GM12878 (cell line): ENCODE data around the gene PRTN3. TPM values are rescaled to one million over a fixed set of nuclear protein-coding genes. Genes with fewer than 3 reads are reported as not detected.

ENCODE experiments used
- ATAC-seq: fragments of 200-7000 bp; cut with Tn5 transposase; 3 replicates; pipeline ENCODE4 v1.9.1; 2020; ENCODE audit warnings: mild to moderate bottlenecking, moderate library complexity
- BruUV-seq: library from RNA; stranded (reverse); fragments of 400-500 nt; replicated peaks from 2 replicates; lab custom pipeline; 2021; lab: Mats Ljungman, UMichigan
- CTCF ChIA-PET: fragments of 300-600 bp; sonication (Branson Sonifier 250); formaldehyde crosslinking; extraction: SDS; loops from one replicate; lab custom pipeline; 2021; ENCODE audit warnings: inconsistent platforms; lab: Yijun Ruan, JAX
- POLR2A ChIA-PET: fragments of 350-600 bp; formaldehyde crosslinking; extraction: SDS; loops from one replicate; lab custom pipeline; 2021; ENCODE audit warnings: inconsistent platforms; lab: Charles Lee
- RAD21 ChIA-PET: fragments of 300-600 bp; sonication (Branson Sonifier 250); formaldehyde crosslinking; loops from one replicate; lab custom pipeline; 2023; ENCODE audit warnings: antibody characterized with exemption; ENCODE audit not compliant: unreplicated experiment; lab: Charles Lee
- SMC1A ChIA-PET: fragments of 300-600 bp; sonication (Branson Sonifier 250); formaldehyde crosslinking; loops from one replicate; lab custom pipeline; 2023; ENCODE audit not compliant: unreplicated experiment, uncharacterized antibody; lab: Charles Lee
- DNase-seq: peaks from one replicate; pipeline ENCODE4 v3.0.0-alpha.2; 2011; ENCODE audit warnings: low read depth, low spot score
- FAIRE-seq: peaks from 3 replicates; lab custom pipeline; 2011; peaks lifted over from hg19 to GRCh38; lab: Jason Lieb, UNC
- H2AFZ ChIP-seq: 2 replicates; pipeline ENCODE4 v1.6.0; 2011; ENCODE audit warnings: low read depth, low read length, control low read depth; ENCODE audit not compliant: control insufficient read depth
- H3K27ac ChIP-seq: 2 replicates; pipeline ENCODE4 v1.5.1; 2011; ENCODE audit warnings: control low read depth; ENCODE audit not compliant: control insufficient read depth, insufficient read depth
- H3K27me3 ChIP-seq, 2 experiments: replicated peaks in 1 of 2; 2 replicates each; pipeline versions ENCODE4 v1.6.0 to v1.6.1; 2011; ENCODE audit warnings: low read length in 1 of 2; ENCODE audit not compliant: control insufficient read depth in 2 of 2, insufficient read depth in 2 of 2
- H3K36me3 ChIP-seq, 2 experiments: 2 replicates each; pipeline ENCODE4 v1.5.1; 2011; ENCODE audit warnings: low read length in 1 of 2; ENCODE audit not compliant: control insufficient read depth in 2 of 2, insufficient read depth in 2 of 2
- H3K4me1 ChIP-seq: 2 replicates; pipeline ENCODE4 v1.6.1; 2011; ENCODE audit warnings: mild to moderate bottlenecking, low read length, moderate library complexity, mixed read lengths; ENCODE audit not compliant: control insufficient read depth, insufficient read depth
- H3K4me2 ChIP-seq: 2 replicates; pipeline ENCODE4 v1.6.0; 2011; ENCODE audit warnings: control low read depth; ENCODE audit not compliant: control insufficient read depth, insufficient read depth
- H3K4me3 ChIP-seq: fragments of 200-600 bp; sonication (generic); 2 replicates; pipeline ENCODE4 v1.5.1; 2016
- H3K79me2 ChIP-seq: 2 replicates; pipeline ENCODE4 v1.6.0; 2011; ENCODE audit warnings: low read length; ENCODE audit not compliant: control insufficient read depth, insufficient read depth
- H3K9ac ChIP-seq: 2 replicates; pipeline ENCODE4 v1.8.0; 2011; ENCODE audit warnings: low read length, control low read depth, mixed read lengths; ENCODE audit not compliant: control insufficient read depth, insufficient read depth
- H3K9me3 ChIP-seq: replicated peaks from 3 replicates; pipeline ENCODE4 v1.5.1; 2011; ENCODE audit warnings: mild to moderate bottlenecking, low read length; ENCODE audit not compliant: control insufficient read depth, insufficient read depth
- H4K20me1 ChIP-seq: 2 replicates; pipeline ENCODE4 v1.6.0; 2011; ENCODE audit not compliant: control insufficient read depth, insufficient read depth
- BHLHE40 ChIP-seq, 2 experiments: fragments of 450-650 bp in 1 of 2; IDR thresholded peaks; 2 replicates each; pipeline ENCODE4 v1.6.1; 2011 to 2017; ENCODE audit warnings: low read depth in 2 of 2, borderline replicate concordance in 1 of 2, improper control_type of control experiment in 1 of 2, low read length in 1 of 2, mild to moderate bottlenecking in 1 of 2
- CTCF ChIP-seq, 3 experiments: IDR thresholded peaks in 2 of 3; conservative IDR thresholded peaks in 1 of 3; 2 replicates each; pipeline ENCODE4 v1.5.1; 2011; ENCODE audit warnings: low read depth in 3 of 3, low read length in 3 of 3, mild to moderate bottlenecking in 3 of 3, control low read depth in 2 of 3, moderate library complexity in 2 of 3, inconsistent platforms in 1 of 3, mixed read lengths in 1 of 3; ENCODE audit not compliant: control insufficient read depth in 2 of 3, insufficient read depth in 1 of 3; ENCODE audit errors: extremely low read depth in 1 of 3
- EGR1 ChIP-seq, 2 experiments: IDR thresholded peaks; 1 replicate in 1 of 2; 2 replicates in 1 of 2; pipeline ENCODE4 v1.6.1; 2011 to 2012; ENCODE audit warnings: low read depth in 2 of 2, low read length in 2 of 2, borderline replicate concordance in 1 of 2, mild to moderate bottlenecking in 1 of 2, moderate library complexity in 1 of 2
- IKZF1 ChIP-seq: fragments of 450-650 bp; conservative IDR thresholded peaks from 2 replicates; pipeline ENCODE4 v1.6.1; 2017; ENCODE audit warnings: antibody characterized with exemption, mild to moderate bottlenecking
- MAX ChIP-seq: IDR thresholded peaks from 2 replicates; pipeline ENCODE4 v1.6.1; 2012; ENCODE audit warnings: low read depth, low read length, improper control_type of control experiment
- MTA2 ChIP-seq: fragments of 450-650 bp; IDR thresholded peaks from 2 replicates; pipeline ENCODE4 v1.6.1; 2016; ENCODE audit warnings: low read depth, mild to moderate bottlenecking, moderate library complexity
- RELB ChIP-seq: fragments of 450-650 bp; IDR thresholded peaks from 2 replicates; pipeline ENCODE4 v1.6.1; 2017; ENCODE audit warnings: low read depth, mild to moderate bottlenecking, moderate library complexity
- SMC3 ChIP-seq: IDR thresholded peaks from 2 replicates; pipeline ENCODE4 v1.6.1; 2011; ENCODE audit warnings: low read length, improper control_type of control experiment, borderline replicate concordance
- ZBTB33 ChIP-seq: fragments of 450-650 bp; IDR thresholded peaks from 2 replicates; pipeline ENCODE4 v1.6.1; 2017; ENCODE audit warnings: mild to moderate bottlenecking
- WGBS: methylation state at CpG from one replicate; pipeline ENCODE4 v1.1.6; 2016; ENCODE audit warnings: low lambda C conversion rate; ENCODE audit not compliant: insufficient replicate concordance, insufficient coverage; ENCODE audit errors: missing lambda C conversion rate; 5-methylcytosine and 5-hydroxymethylcytosine counted together
- in situ Hi-C: fragments of 300-500 bp; cut with MboI; formaldehyde crosslinking; loops from 9 replicates; pipeline ENCODE4 v1.14.3; 2018; ENCODE audit warnings: mixed read lengths
- intact Hi-C: fragments of 100-400 bp; cut with micrococcal nuclease; formaldehyde crosslinking; loops from one replicate; pipeline ENCODE4 v1.14.2; 2022; ENCODE audit not compliant: unreplicated experiment
- polyA plus RNA-seq, 11 experiments: library from polyadenylated mRNA; depleted of rRNA in 4 of 11; unstranded in 6 of 11; stranded (reverse) in 5 of 11; fragments of >200 nt; fragmentation: Nextera tagmentation in 4 of 11; fragmentation: Illumina TruSeq in 1 of 11; extraction: Ambion mirVana in 4 of 11; extraction: Trizol in 1 of 11; gene quantifications; 1 replicate in 1 of 11; 2 replicates in 10 of 11; pipeline versions ENCODE4 v1.2.1 to v1.2.3, GENCODE V29; 2011 to 2016; ENCODE audit warnings: inconsistent platforms in 2 of 11, missing spikeins in 2 of 11, low read depth in 1 of 11
- total RNA-seq, 4 experiments: library from RNA; depleted of rRNA in 3 of 4; stranded (reverse); fragments of >200 nt in 3 of 4; fragmentation: Illumina TruSeq in 1 of 4; extraction: Trizol in 1 of 4; gene quantifications; 2 replicates each; pipeline versions ENCODE4 v1.2.1 to v1.2.3, GENCODE V29; 2013 to 2021

The PRTN3 gene
- total and polyA plus RNA-seq, 10 of the 15 experiments (the other 5 are each of a cell fraction or from before 2014, with no cell fraction given): 0.08 TPM; not detected in 9

- SMC1A ChIA-PET: interaction anchor here (2.1 kb wide), 3 partner anchors 45 to 122 kb away, joined by 12 to 15 read pairs (median 12); partner anchors contain the start of gene WDR18
- Histone ChIP-seq H3K27me3 (no peaks in the 10 kb centered on the region; a peak in 1 of 4 replicates), H3K4me3 (peak overlapping the region; percentile 16; the same call in 1 of the 2 replicates), H2AFZ (no peak overlapping the region), H3K36me3 (no peaks in the 10 kb centered on the region), H3K27ac (no peak overlapping the region), H4K20me1 (no peaks in the 10 kb centered on the region), H3K79me2 (no peaks in the 10 kb centered on the region), H3K4me2 (0 out of 2 replicates have a peak overlapping the region, but pooled peaks have one; percentile 66), H3K9me3 (no peaks in the 10 kb centered on the region), H3K4me1 (peaks cover 10% of the 10 kb centered on the region), H3K9ac (no peak overlapping the region)
- in situ Hi-C loops (no loop called here), intact Hi-C loops (loop anchor here (2.0 to 5.0 kb wide), 3 partner anchors 91 to 135 kb away; partner anchors contain the start of gene WDR18)
- DNase-seq (no peak), ATAC-seq (peak; percentile 61), FAIRE-seq (no peak)
- RAD21 ChIA-PET: interaction anchor here (2.5 to 4.5 kb wide), 3 partner anchors 46 to 62 kb away, joined by 22 to 46 read pairs (median 30); no protein-coding TSS in a partner anchor
- WGBS: 89% methylated on average over 15 of the region's 60 CpGs
- CTCF ChIA-PET: interaction anchor here (1.9 to 2.8 kb wide), 9 partner anchors 31 to 123 kb away, joined by 5 to 50 read pairs (median 24); partner anchors contain the start of genes KISS1R, MED16, RNU6-9 and WDR18
- TF ChIP-seq ZBTB33 (0 out of 2 replicates have a peak, but pooled peaks have one; percentile 16), MTA2 (no peak), MAX (no peak), CTCF (IDR thresholded peaks at IDR 0.05 in 2 of 3, conservative IDR thresholded peaks at IDR 0.05 in 1 of 3; ENCODE audit: control insufficient read depth in 2 of 3, extremely low read depth in 1 of 3, insufficient read depth in 1 of 3, low read depth in 3 of 3, low read length in 3 of 3) (peak in 2 of 3 experiments; percentile 29 to 63; a peak in 4 of 6 replicates), SMC3 (peak; percentile 19; the same call in 1 of the 2 replicates), EGR1 (IDR thresholded peaks at IDR 0.05; ENCODE audit: borderline replicate concordance in 1 of 2, low read depth in 2 of 2, low read length in 2 of 2) (0 out of 3 replicates have a peak, but pooled peaks of 1 of the 2 experiments have one; percentile 0), BHLHE40 (IDR thresholded peaks at IDR 0.05; ENCODE audit: borderline replicate concordance in 1 of 2, low read depth in 2 of 2, low read length in 1 of 2) (peak in 1 of 2 experiments; percentile 62; a peak in 1 of 4 replicates), RELB (no peak), IKZF1 (0 out of 2 replicates have a peak, but pooled peaks have one; percentile 19)
- POLR2A ChIA-PET: interaction anchor here (0.9 to 1.3 kb wide), 2 partner anchors 58 to 88 kb away, joined by 3 to 4 read pairs; no protein-coding TSS in a partner anchor
- no TSS peak for BruUV-seq
Observed at GRCh38 chr19:861756-862580, 21.2 kb downstream of the PRTN3 start.
